Testis (tissue), 2 donors: ENCODE measurements around the gene MRTO4.

Experiments used
- POLR2A ChIP-seq: fragments of 450-650 bp; IDR thresholded peaks from one replicate; pipeline ENCODE4 v1.6.1; 2017; ENCODE audit warnings: antibody characterized with exemption, mild to moderate bottlenecking, moderate library complexity
- TF ChIP-seq, protein P1 (sequence below), 3 experiments: fragments of 450-650 bp in 2 of 3; fragments of 200-600 bp in 1 of 3; sonication (generic) in 1 of 3; IDR thresholded peaks; one replicate each; pipeline ENCODE4 v1.5.1; 2016 to 2019; ENCODE audit warnings: antibody characterized with exemption in 3 of 3, mild to moderate bottlenecking in 2 of 3, moderate library complexity in 1 of 3

DNA sequence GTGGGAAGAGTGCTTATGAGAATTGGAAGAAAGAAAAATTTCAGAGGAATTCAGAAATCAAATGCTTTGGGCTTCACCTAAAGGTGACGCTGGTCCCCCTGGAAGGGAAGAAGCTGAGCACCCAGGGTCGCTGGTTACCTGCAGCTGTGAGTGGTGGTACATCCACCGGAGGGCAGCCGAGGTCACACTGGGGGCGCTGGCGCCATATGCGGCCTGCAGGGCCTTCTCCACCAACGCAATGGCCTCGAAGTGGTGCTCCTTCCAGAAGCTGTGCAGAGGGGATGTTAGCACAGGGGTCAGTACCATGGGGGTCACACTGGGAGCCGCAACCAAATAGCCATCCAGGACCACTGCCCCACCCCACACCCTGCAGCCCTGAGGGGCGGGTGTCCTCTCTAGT is 54.3 kb downstream of the MRTO4 start:
- TF ChIP-seq, protein P1, sequence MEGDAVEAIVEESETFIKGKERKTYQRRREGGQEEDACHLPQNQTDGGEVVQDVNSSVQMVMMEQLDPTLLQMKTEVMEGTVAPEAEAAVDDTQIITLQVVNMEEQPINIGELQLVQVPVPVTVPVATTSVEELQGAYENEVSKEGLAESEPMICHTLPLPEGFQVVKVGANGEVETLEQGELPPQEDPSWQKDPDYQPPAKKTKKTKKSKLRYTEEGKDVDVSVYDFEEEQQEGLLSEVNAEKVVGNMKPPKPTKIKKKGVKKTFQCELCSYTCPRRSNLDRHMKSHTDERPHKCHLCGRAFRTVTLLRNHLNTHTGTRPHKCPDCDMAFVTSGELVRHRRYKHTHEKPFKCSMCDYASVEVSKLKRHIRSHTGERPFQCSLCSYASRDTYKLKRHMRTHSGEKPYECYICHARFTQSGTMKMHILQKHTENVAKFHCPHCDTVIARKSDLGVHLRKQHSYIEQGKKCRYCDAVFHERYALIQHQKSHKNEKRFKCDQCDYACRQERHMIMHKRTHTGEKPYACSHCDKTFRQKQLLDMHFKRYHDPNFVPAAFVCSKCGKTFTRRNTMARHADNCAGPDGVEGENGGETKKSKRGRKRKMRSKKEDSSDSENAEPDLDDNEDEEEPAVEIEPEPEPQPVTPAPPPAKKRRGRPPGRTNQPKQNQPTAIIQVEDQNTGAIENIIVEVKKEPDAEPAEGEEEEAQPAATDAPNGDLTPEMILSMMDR (IDR thresholded peaks at IDR 0.05), result no peak
- TF ChIP-seq POLR2A, result no peak
